Activated T-helper 2 cell treated with anti-CD3 and anti-CD28 coated beads, Interferon-gamma antibody, Interleukin-2, Interleukin-4, amounts not matched to agents 10 μg/mL and 5 μg/mL and 100 μg/mL, durations not matched to agents 14 hours and 24 hours and 36 hours (primary cell): Measurements from ENCODE around the gene GPATCH4. TPM values are rescaled to one million over a fixed set of nuclear protein-coding genes. Genes with fewer than 3 reads are reported as not detected.

Source experiments
- DNase-seq: peaks from one replicate; pipeline ENCODE4 v3.0.0; 2021; ENCODE audit warnings: low spot score
- H3K27ac Mint-ChIP-seq: one replicate; pipeline ENCODE4 v1.8.0; 2021; ENCODE audit warnings: mixed read lengths
- H3K27me3 Mint-ChIP-seq: one replicate; pipeline ENCODE4 v1.8.0; 2021; ENCODE audit warnings: low read depth, mixed read lengths
- H3K36me3 Mint-ChIP-seq: one replicate; pipeline ENCODE4 v1.8.0; 2021; ENCODE audit warnings: low read depth, mixed read lengths
- H3K4me1 Mint-ChIP-seq: one replicate; pipeline ENCODE4 v1.8.0; 2021; ENCODE audit warnings: low read depth, mixed read lengths
- H3K4me3 Mint-ChIP-seq: one replicate; pipeline ENCODE4 v1.8.0; 2021; ENCODE audit warnings: low read depth, mild to moderate bottlenecking, moderate library complexity, mixed read lengths
- H3K9me3 Mint-ChIP-seq: one replicate; pipeline ENCODE4 v1.8.0; 2021; ENCODE audit warnings: mixed read lengths
- intact Hi-C: fragments of 100-400 bp; cut with micrococcal nuclease; formaldehyde crosslinking; loops from one replicate; pipeline ENCODE4 v1.15.1; 2023
- total RNA-seq: library from RNA; stranded (reverse); gene quantifications from 2 replicates; pipeline ENCODE4 v1.2.3, GENCODE V29; 2022

GPATCH4 gene
- total RNA-seq, result 73.7 and 80.4 TPM in 2 replicates

GRCh38 chr1:156601122-156601830 lies at the start of gene GPATCH4:
TSS of gene GPATCH4 (minus strand) at chr1:156601479.
- Mint-ChIP-seq H3K27ac (peak within 1 kb of the TSS; percentile 99), H3K36me3 (peaks cover 37% of the 10 kb centered on the region), H3K4me1 (peaks cover 24% of the 10 kb centered on the region), H3K4me3 (peak within 1 kb of the TSS; percentile 100), H3K9me3 (no peaks in the 10 kb centered on the region), H3K27me3 (no peaks in the 10 kb centered on the region)
- DNase-seq, result peak; percentile 72
- intact Hi-C loops, result loop anchor here (2.0 kb wide), 2 partner anchors 16 to 100 kb away; partner anchors contain the start of gene MEF2D

- Mint-ChIP-seq H3K4me1 (peaks cover 2% of the 10 kb centered on the region), H3K4me3 (no peak overlapping the region), H3K36me3 (no peaks in the 10 kb centered on the region), H3K27ac (no peak overlapping the region), H3K9me3 (no peaks in the 10 kb centered on the region), H3K27me3 (peaks cover 42% of the 10 kb centered on the region)
- intact Hi-C loops, result no loop called here
- no peak for DNase-seq
Measured at GRCh38 chr1:156648951-156649350, 47.7 kb upstream of the GPATCH4 start.

GRCh38 chr1:156648496-156648895 lies 47.2 kb upstream of the GPATCH4 start:
- Mint-ChIP-seq H3K36me3 (no peaks in the 10 kb centered on the region), H3K4me1 (peaks cover 7% of the 10 kb centered on the region), H3K27me3 (peaks cover 44% of the 10 kb centered on the region), H3K27ac (no peak overlapping the region), H3K9me3 (no peaks in the 10 kb centered on the region), H3K4me3 (no peak overlapping the region)
- DNase-seq, result no peak
- intact Hi-C loops, result no loop called here

GRCh38 chr1:156647351-156647750 lies 46.1 kb upstream of the GPATCH4 start:
- Mint-ChIP-seq H3K36me3 (no peaks in the 10 kb centered on the region), H3K4me3 (no peak overlapping the region), H3K9me3 (no peaks in the 10 kb centered on the region), H3K27ac (no peak overlapping the region), H3K4me1 (peaks cover 15% of the 10 kb centered on the region), H3K27me3 (peaks cover 49% of the 10 kb centered on the region)
- DNase-seq, result no peak
- intact Hi-C loops, result no loop called here

- H3K4me1 Mint-ChIP-seq, result peaks cover 15% of the 10 kb centered on the region
- no peak for DNase-seq
- H3K4me3 Mint-ChIP-seq, result no peak overlapping the region
- H3K27me3 Mint-ChIP-seq, result peaks cover 46% of the 10 kb centered on the region
- H3K27ac Mint-ChIP-seq, result no peak overlapping the region
- no peaks in the 10 kb centered on the region for H3K9me3 Mint-ChIP-seq
- H3K36me3 Mint-ChIP-seq, result no peaks in the 10 kb centered on the region
- intact Hi-C loops, result no loop called here
Measured at GRCh38 chr1:156646738-156647211, 45.5 kb upstream of the GPATCH4 start.

GRCh38 chr1:156645666-156646065 lies 44.4 kb upstream of the GPATCH4 start:
- no peak overlapping the region for H3K27ac Mint-ChIP-seq
- intact Hi-C loops, result no loop called here
- DNase-seq, result no peak
- H3K27me3 Mint-ChIP-seq, result peaks cover 57% of the 10 kb centered on the region
- H3K9me3 Mint-ChIP-seq, result no peaks in the 10 kb centered on the region
- no peaks in the 10 kb centered on the region for H3K36me3 Mint-ChIP-seq
- H3K4me1 Mint-ChIP-seq, result peaks cover 19% of the 10 kb centered on the region
- no peak overlapping the region for H3K4me3 Mint-ChIP-seq

GRCh38 chr1:156645056-156645455 lies 43.8 kb upstream of the GPATCH4 start:
- Mint-ChIP-seq H3K9me3 (no peaks in the 10 kb centered on the region), H3K4me3 (no peak overlapping the region), H3K4me1 (peaks cover 19% of the 10 kb centered on the region), H3K27me3 (peaks cover 60% of the 10 kb centered on the region), H3K27ac (no peak overlapping the region), H3K36me3 (no peaks in the 10 kb centered on the region)
- DNase-seq, result no peak
- intact Hi-C loops, result no loop called here

GRCh38 chr1:156644640-156645039 lies 43.4 kb upstream of the GPATCH4 start:
- no peak overlapping the region for H3K4me3 Mint-ChIP-seq
- DNase-seq, result no peak
- intact Hi-C loops, result no loop called here
- H3K4me1 Mint-ChIP-seq, result peaks cover 19% of the 10 kb centered on the region
- no peaks in the 10 kb centered on the region for H3K36me3 Mint-ChIP-seq
- peaks cover 62% of the 10 kb centered on the region for H3K27me3 Mint-ChIP-seq
- H3K27ac Mint-ChIP-seq, result no peak overlapping the region
- H3K9me3 Mint-ChIP-seq, result no peaks in the 10 kb centered on the region

- no peak overlapping the region for H3K4me3 Mint-ChIP-seq
- intact Hi-C loops, result no loop called here
- no peaks in the 10 kb centered on the region for H3K9me3 Mint-ChIP-seq
- peaks cover 66% of the 10 kb centered on the region for H3K27me3 Mint-ChIP-seq
- H3K27ac Mint-ChIP-seq, result no peak overlapping the region
- no peaks in the 10 kb centered on the region for H3K36me3 Mint-ChIP-seq
- peaks cover 19% of the 10 kb centered on the region for H3K4me1 Mint-ChIP-seq
- DNase-seq, result no peak
Measured at GRCh38 chr1:156644146-156644545, 42.9 kb upstream of the GPATCH4 start.

- peaks cover 67% of the 10 kb centered on the region for H3K27me3 Mint-ChIP-seq
- intact Hi-C loops, result no loop called here
- H3K9me3 Mint-ChIP-seq, result no peaks in the 10 kb centered on the region
- no peak overlapping the region for H3K4me3 Mint-ChIP-seq
- peaks cover 19% of the 10 kb centered on the region for H3K4me1 Mint-ChIP-seq
- H3K27ac Mint-ChIP-seq, result no peak overlapping the region
- peak; percentile 46 for DNase-seq
- no peaks in the 10 kb centered on the region for H3K36me3 Mint-ChIP-seq
Measured at GRCh38 chr1:156643778-156644092, 42.5 kb upstream of the GPATCH4 start.

GRCh38 chr1:156643049-156643777 lies 41.9 kb upstream of the GPATCH4 start:
- Mint-ChIP-seq H3K9me3 (no peaks in the 10 kb centered on the region), H3K27ac (no peak overlapping the region), H3K4me1 (peaks cover 19% of the 10 kb centered on the region), H3K27me3 (peaks cover 69% of the 10 kb centered on the region), H3K36me3 (no peaks in the 10 kb centered on the region), H3K4me3 (no peak overlapping the region)
- intact Hi-C loops, result no loop called here
- no peak for DNase-seq

GRCh38 chr1:156642265-156643048 lies 41.2 kb upstream of the GPATCH4 start:
- Mint-ChIP-seq H3K4me1 (peaks cover 19% of the 10 kb centered on the region), H3K27me3 (peaks cover 68% of the 10 kb centered on the region), H3K36me3 (no peaks in the 10 kb centered on the region), H3K9me3 (no peaks in the 10 kb centered on the region), H3K27ac (no peak overlapping the region), H3K4me3 (peak overlapping the region; percentile 35)
- no peak for DNase-seq
- intact Hi-C loops, result no loop called here
